Epithelial cell of prostate (primary cell): ENCODE results near the gene AP1G2.

Experiments used
- DNase-seq: peaks from one replicate; pipeline ENCODE4 v3.0.0-alpha.2; 2011; ENCODE audit warnings: low read depth, low spot score
- H3K27ac ChIP-seq: fragments of 450-650 bp; 2 replicates; pipeline ENCODE4 v1.5.1; 2017; ENCODE audit warnings: mild to moderate bottlenecking

Gene AP1G2

GRCh38 chr14:23522643-23523198 is 44.9 kb downstream of the AP1G2 start:
- H3K27ac ChIP-seq, result no peak overlapping the region
- DNase-seq, result no peak

GRCh38 chr14:23521785-23522640 is 45.6 kb downstream of the AP1G2 start:
- H3K27ac ChIP-seq, result no peak overlapping the region
- no peak for DNase-seq

- no peak overlapping the region for H3K27ac ChIP-seq
These were observed 46.6 kb downstream of the AP1G2 start for GRCh38 chr14:23520899-23521533.

GRCh38 chr14:23518709-23519108 is 48.9 kb downstream of the AP1G2 start:
- H3K27ac ChIP-seq, result no peak overlapping the region
- no peak for DNase-seq

More at GRCh38 chr14:23520899-23521533, 46.6 kb downstream of the AP1G2 start:
- no peak for DNase-seq

GRCh38 chr14:23517650-23518326 is 49.8 kb downstream of the AP1G2 start:
- DNase-seq, result no peak
- H3K27ac ChIP-seq, result no peak overlapping the region

- no peak for DNase-seq
- no peak overlapping the region for H3K27ac ChIP-seq
These were observed 53.0 kb downstream of the AP1G2 start for GRCh38 chr14:23514644-23514957.

GRCh38 chr14:23513818-23514643 is 53.6 kb downstream of the AP1G2 start:
- no peak for DNase-seq
- no peak overlapping the region for H3K27ac ChIP-seq

- no peak overlapping the region for H3K27ac ChIP-seq
These were observed 54.4 kb downstream of the AP1G2 start for GRCh38 chr14:23513005-23513817.

GRCh38 chr14:23512156-23512555 is 55.4 kb downstream of the AP1G2 start:
- no peak for DNase-seq
- H3K27ac ChIP-seq, result no peak overlapping the region

More at GRCh38 chr14:23513005-23513817, 54.4 kb downstream of the AP1G2 start:
- DNase-seq, result no peak
